Measurements from ENCODE around the gene CFL2. TPM values are rescaled to one million over a fixed set of nuclear protein-coding genes. Genes with fewer than 3 reads are reported as not detected.
"Not testable (repeated sequence)": the region's sequence is repeated elsewhere in the genome, so short reads cannot be mapped to it uniquely, and the experiment has no call there.

Gene CFL2
- 110 and 143 TPM in 2 replicates for total RNA-seq (2014; rRNA removed; shearing (Covaris generic))

DNA sequence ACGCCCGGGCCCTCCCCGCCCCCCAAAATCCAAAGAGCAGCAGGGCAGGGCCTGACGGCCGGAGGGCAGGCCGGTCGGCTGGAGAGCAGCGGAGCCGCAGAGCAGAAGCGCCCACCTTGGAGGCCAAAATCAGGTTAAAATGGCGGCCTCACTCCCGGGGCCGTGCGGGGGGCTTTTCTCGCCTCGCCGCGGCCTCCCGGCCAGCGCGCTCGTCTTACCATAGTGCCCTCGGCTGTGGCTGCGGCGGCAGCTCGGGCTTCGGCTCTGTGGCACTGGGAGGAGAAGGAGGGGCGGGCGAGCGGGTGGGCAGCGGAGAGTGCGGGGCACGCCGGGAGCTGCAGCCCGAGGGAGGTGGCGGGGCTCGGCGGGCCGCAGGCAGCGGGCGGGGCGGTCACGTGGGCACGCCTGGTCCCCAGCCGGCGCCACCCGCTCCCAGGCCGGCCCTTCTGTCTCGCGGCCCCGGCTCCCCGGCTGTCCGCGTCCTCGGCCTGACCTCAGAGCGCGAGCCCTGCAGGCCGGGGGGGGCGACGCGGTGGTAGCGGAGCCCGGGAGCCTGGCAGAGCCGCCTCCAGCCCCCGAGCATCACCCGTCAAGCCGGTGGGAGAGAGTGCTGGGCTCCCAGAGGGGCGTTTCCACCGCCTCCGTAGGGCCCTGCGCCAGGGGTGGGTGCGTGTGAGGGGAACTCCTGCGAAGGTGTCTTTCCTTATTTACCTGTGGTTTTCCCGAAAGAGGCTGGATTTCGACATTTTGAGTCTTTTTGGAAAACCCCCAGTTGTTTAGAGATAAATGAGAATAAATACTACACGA lies at the start of gene CFL2:
Gene CFL2 (minus strand): TSS at position 274 of the 807 bp plus-strand sequence. CDS start 53 bp downstream, at position 221.
- peak; percentile 57 for DNase-seq (ENCODE audit: low spot score)

DNA sequence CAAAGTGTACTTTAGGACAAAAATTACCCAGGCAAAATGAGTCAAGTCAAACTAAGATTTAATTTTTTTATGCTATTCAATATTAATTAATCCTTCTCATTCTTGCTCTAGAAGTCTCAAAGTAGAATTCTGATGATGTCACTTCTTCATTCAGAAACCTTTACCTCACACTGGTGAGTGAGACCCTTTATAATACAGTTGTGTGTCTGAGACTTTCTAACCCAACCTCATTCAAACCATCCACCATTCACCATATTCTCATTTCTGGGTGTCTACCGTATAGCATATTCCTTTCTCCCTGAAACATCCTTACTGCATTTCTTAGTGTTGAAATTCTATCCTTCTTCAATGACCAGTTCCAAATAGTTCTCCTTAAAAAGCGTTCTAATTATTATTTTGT lies 40.8 kb upstream of the CFL2 start:
- no peak for DNase-seq (ENCODE audit: low spot score)

DNA sequence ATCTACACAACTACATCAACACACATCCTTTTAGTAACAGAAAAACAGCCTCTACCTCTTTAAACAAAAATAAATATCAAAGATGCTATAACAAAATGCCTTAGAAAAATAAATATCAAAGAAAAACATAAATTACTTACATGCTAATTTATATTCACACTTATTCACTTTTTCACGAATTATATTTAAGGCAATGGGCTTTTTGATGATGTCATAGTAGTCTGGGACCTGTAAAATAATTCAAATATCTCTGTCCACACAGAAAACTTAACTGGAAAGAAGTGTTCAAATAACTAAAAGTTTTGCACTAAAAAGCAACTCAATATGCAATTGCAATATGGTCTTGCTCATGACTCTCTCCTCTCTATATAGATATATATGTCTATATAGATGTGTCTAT lies 40.3 kb upstream of the CFL2 start:
- DNase-seq (ENCODE audit: low spot score), result no peak

DNA sequence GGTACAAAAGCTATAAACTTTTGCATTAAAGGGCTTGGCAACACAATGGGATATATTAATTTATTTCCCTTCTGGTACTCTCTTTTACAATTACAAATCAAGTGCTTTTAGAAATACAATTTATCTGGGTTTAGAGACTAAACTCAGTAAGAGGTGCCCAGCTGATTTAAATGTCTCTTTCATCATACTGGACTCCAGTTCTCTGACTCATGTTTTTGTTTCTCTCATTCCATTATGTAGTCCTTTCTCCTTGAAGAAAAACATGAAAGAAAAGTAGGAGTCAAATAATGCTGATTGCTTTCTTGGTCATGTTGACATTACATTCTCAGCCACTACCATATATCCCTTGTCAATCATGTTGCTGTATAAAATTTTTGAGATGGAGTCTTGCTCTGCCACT lies 36.3 kb upstream of the CFL2 start:
- DNase-seq (ENCODE audit: low spot score), result peak; percentile 1

DNA sequence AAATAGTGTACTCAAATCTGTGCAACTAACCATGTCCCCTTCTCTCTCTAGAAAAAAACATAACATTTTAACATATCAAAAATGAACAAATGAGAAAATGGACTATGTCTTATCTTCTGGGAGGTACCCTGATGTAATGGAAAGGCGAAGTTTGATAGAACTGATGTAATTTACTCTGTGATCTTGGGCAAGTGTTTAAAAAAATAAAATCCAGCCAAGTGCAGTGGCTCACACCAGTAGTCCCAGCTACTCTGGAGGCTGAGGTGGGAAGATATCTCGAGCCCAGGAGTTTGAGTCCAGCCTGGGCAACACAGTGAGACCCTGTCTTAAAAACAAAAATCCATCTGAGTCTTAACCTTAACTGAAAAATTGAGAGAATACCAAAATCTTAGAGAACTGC lies 35.8 kb upstream of the CFL2 start:
- DNase-seq (ENCODE audit: low spot score), result no peak

DNA sequence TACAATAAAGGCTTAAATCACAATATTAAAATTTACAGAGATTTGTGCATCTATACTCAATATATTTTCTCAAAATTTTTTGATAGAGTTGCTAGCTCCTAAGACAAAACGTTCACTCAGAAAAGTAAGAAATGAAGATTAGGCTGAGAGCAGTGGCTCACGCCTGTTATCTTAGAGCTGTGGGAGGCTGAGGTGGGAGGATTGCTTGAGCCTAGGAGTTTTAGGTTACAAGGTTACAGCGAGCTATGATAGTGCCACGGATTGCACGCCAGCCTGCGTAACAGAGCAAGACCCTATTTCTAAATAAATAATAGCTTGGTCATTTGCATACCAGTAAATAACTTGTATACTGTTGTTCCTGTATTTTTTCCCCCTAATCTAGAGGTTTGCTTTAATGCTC lies 35.0 kb upstream of the CFL2 start:
- DNase-seq (ENCODE audit: low spot score), result no peak

DNA sequence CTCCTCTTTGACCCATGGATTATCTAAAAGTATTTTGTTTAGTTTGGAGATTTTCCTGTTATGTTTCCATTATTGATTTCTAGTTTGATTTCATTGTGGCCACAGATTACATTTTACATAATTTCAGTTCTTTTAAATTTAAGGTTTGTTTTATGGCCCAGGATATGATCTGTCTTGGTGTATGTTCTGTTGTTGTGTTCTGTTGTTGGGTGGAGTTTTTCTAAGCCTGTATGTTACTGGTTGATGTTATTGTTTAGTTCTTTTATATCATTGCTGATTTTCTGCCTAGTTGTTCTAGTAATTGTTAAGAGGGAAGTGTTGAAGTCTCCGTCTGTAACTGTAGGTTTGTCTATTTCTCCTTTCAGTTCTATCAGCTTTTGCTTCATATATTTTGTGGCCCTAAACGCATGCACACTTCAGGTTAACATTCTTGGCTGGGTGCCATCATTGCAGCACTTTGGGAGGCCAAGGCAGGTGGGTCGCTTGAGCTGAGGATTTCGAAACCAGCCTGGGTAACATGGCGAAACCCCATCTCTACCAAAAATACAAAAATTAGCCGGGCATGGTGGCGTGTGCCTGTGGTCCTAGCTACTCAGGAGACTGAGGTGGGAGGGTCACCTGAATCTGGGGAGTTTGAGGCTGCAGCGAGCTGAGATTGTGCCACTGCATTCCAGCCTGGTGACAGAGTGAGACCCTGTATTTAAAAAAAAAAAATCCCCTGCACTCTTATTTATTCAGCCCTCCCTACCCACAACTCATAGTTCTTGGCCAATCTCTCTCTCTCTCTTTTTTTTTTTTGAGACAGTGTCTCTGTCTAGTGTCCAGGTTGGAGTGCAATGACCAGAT lies 28.1 kb upstream of the CFL2 start:
- no peak for DNase-seq (ENCODE audit: low spot score)

DNA sequence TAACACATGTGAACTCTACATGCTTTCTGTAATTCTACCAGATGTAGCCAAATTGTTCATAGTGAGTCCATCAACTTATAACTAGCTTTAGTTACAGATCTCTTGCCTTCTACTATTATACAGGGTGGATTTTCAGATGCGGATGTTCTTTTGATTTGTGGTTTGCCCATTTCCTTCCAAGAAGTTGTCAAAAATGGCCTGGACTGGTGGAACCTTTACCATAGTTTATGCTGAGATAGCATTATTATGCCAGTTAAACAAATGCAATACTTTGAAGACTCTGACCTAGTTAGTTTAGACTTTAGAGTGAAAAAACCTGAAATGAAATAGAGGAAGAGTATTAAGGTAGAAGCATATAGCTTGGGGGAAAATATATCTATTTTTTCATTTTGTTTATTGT lies 27.4 kb upstream of the CFL2 start:
- DNase-seq (ENCODE audit: low spot score), result no peak

DNA sequence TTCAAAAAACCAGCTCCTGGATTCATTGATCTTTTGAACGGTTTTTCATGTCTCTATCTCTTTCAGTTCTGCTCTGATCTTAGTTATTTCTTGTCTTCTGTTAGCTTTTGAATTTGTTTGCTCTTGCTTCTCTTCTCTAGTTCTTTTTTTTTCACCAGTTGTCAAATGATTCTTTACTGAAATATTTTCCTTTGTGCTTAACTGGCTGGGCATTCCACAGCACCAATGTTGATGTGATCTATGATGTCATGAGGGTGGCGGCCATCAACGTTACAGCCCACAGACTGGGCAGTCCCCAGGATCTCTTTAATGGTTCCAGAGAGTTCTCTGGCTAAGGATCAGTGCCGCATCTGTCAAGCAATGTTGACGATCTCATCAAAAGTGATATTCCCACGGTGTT lies 25.7 kb upstream of the CFL2 start:
- DNase-seq (ENCODE audit: low spot score), result not testable (repeated sequence)

DNA sequence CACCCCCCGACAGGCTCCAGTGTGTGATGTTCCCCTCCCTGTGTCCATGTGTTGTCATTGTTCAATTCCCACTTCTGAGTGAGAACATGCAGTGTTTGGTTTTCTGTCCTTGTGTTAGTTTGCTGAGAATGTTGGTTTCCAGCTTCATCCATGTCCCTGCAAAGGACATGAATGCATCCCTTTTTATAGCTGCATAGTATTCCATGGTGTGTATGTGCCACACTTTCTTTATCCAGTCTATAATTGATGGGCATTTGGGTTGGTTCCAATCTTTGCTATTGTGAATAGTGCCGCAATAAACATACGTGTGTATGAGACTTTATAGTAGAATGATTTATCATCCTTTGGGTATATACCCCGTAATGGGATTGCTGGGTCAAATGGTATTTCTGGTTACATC lies 22.7 kb upstream of the CFL2 start:
- not testable (repeated sequence) for DNase-seq (ENCODE audit: low spot score)

DNA sequence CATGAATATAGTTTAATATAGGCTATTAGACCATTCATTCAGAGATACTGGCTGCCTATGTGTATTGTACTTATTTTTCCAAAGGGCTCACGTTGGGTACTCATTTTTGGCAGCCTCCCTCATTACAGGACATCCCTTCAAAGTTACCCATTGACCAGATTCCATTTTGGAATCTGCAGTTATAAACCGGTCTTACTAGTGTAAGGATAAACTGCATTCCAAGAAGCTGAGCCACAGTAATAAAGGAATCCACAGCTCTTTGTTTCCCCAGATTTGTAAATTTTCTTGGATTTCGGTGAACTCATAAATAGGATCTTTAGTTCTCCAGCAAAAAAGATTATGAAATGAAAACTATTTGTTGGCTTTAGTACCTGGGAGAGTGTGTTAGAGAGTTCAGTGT lies 18.9 kb upstream of the CFL2 start:
- DNase-seq (ENCODE audit: low spot score), result no peak

DNA sequence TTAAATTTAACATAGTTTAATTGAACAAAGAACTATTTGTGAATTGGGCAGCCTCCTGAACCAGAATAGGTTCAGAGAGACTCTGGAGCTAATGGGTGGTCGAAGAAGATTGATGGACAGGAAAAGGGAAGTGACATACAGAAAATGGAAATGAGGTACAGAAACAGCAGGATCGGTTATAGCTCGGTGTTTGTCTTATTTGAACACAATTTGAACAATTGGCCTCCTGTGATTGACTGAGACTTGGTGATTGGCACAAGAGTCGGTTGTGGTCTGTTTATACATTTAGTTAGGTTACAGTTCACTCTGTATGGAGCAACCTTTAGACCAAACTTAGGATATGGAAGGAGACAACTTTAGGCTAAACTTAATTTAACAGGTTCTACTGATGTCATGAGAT lies 18.4 kb upstream of the CFL2 start:
- DNase-seq (ENCODE audit: low spot score), result no peak

DNA sequence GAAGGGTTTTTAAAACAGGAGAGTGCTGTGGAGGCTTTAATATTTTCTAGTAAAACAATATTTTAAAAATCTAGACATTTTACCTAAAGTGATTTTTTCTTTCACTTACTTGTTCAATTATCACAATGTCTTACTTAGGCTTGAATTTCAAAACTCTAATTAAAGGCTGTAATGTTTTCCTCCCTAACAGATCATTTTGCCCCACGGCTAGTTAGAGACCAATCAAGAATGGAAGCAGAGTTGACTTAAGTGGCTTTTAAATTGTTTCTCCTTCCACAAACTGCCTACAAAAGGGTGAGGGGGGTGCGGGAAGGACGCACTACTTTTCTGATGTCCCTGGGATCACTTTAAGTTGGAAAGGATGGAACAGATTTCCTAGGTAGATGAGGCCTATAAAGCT lies 9.5 kb upstream of the CFL2 start:
- DNase-seq (ENCODE audit: low spot score), result no peak

DNA sequence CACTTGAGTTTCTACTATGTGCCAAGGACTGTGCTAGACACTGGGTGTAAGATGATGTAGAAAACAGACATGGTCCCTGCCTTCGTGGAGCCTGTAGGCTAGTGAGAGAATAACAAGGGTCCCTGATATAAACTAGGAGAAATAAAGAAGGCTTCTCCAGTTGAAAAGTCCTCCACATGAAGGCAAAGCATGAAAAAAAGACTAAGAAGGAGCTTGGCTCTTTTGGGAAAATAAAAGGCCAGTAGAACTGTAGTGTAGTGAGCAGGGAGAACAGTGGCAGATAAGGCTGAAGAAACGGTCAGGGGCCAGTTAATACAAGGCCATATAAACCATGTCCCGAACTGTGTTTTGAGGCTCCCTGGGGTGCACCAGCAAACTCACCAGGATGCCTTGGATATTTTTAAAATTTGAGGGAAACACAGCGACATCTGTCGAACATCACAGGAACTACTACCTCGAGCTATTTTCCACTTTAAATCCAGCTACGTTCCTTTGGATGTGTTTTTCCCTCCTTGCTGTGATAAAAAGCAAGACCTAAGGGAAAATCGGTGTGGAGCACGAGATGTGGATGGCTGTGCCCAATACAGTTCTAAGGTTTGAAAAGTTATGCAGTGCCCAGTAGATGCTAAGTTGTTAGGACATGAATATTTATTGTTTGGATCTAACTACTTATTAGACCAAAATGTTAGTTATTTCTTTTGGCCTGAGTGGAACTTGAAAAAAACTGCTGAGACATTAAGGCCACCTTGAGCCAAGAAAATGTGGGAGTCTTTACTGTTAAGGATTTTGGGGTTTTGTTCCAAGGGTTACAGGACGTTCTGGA lies 8.5 kb upstream of the CFL2 start:
- DNase-seq (ENCODE audit: low spot score), result peak; percentile 53

DNA sequence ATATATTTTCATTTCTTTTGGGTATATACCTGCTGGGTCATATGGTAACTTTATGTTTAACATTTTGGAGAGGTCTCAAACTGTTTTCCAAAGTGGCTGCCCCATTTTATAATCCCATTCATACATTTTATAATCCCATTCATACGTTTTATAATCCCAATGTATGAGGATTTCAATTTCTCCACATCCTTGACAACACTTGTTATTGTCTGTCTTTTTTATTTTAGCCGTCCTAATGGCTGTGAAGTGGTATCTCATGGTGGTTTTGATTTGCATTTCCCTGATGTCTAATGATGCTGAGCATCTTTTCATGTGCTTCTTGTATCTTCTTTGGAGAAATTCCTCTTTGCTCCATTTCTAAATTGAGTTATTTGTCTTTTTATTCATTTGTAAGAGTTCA lies 6.7 kb upstream of the CFL2 start:
- DNase-seq (ENCODE audit: low spot score), result no peak

DNA sequence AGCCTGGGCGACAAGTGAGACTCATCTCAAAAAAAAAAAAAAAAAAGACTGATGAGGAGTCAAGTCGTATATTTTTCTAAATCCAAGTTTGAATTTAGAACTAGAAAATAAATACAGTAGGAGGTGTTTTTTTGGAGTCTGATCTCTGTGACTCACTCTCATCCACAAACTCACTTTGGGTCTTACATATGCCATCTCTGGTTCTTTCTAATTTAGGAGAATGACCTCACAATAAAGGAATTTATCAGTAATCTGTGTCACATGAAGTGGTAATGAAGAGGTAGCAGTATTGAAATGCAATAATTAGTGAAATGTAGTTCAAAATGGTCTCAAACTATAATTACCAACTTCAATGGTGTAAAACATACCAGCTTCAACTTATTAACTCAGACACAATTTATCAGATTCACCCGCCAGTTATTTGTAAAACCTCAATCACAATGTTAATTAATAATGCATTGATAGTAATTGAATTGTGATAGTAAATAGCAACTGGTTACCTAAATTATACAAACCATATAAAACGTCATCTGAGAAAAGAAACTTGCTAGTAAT lies 4.4 kb upstream of the CFL2 start:
- DNase-seq (ENCODE audit: low spot score), result peak; percentile 25

DNA sequence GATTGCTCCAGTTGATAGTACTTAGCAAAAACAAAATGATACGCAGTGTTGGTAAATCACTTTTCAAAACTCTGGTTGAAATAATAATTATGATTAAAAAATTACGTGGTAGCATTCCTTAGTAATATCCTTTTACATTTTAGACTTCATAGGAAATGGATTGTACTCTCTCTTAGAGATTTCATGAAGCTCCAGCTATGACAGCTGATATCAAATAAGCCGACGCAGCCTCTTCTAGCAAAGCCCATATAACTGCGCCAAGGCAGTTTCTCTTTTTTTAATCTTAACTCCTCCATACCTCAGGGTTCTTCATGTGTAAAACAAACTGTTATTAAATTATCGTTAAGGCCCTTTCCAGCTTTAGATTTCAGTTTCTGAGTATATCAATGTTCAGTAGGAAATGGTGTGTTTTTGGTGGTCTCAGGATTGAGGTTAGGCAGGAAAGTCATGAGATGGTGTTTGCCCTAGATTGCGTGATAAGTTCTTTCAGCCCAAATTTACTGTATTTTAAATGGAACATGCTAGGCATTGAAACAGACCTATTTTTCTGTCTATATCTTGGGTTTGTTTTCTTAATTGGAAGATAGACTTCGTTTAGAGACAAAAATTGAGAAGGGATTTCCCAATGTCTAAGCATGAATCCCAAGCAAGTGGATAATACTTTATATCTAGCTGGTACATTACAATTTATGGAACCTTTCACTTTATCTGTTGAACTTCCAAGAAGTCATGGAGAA lies 902 bp upstream of the CFL2 start:
- no peak for DNase-seq (ENCODE audit: low spot score)

DNA sequence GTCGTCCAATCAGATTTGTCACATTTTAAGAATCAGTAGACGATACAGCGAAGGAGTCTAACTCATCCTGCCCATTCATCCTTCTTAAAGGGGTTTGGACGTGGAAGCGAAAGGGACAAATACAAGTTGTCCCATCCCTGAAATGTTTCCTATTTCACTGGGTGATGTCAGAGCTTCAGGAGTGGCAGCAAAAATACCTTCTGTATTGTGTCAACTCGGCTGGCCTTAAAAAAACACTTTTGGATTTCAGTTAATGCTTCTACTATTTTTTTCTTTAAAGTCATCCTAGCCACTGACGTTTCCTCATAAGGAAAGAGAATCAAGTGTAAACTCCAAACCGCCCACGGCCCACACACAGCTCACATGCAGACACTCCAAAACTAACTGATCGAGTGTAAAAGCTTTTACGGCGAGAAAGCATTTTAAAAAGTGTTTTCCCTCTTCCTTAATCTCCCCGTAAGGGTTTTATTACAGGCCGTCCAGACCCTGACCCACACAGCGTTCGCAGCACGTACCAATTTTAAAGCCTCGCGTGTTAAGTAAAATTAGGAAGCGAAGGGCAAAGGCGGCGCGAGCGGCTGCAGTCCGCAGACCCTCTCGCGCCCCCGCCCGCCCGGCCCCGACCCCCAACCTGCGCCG lies 593 bp downstream of the CFL2 start:
- DNase-seq (ENCODE audit: low spot score), result peak; percentile 28

DNA sequence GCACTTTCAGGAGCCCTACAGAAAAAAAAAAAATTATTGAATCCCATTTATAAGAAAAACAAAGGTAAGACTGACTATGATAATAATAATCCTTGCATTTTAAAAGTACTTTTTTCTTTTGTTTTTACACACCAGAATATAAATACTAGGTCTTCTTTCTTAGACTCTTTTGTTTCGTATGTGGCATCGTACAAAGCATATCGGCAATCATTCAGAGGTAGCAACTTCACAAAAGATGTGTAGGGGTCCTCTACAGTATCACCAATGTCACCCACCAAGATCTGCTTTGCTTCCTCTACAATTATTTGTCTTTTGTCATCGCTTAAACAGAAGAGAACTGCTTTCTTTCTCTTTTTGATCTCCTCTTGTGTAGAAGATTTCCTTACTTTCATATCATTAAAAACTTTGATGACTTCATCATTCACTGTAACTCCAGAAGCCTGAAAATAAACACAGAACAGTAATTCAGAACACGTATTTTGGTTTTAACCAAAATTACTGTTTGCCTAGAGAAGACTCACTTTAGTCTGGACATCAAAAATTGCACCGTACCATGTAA lies 1.2 kb downstream of the CFL2 start:
- DNase-seq (ENCODE audit: low spot score), result no peak
